Measurements from ENCODE around the gene ATXN1. TPM values are rescaled to one million over a fixed set of nuclear protein-coding genes. Genes with fewer than 3 reads are reported as not detected.
"Not testable (repeated sequence)": the region's sequence is repeated elsewhere in the genome, so short reads cannot be mapped to it uniquely, and the experiment has no call there.

Gene ATXN1
- total RNA-seq, 5 donors from 2014 or later (not counting 1 experiment from before 2014, with no cell fraction given) = 65.1 to 101 (median 77.5) TPM

DNA sequence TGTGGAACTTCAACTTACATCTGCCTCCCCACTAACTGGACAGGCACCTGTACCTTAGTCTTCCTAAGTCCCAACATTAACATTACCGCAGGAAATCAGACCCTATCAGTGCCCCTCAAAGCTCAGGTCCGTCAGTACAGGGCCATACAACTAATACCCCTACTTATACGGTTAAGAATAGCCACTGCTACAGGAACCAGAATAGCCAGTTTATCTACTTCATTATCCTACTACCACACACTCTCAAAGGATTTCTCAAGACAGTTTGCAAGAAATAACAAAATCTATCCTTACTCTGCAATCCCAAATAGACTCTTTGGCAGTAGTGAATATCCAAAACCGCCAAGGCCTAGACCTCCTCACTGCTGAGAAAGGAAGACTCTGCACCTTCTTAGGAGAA is 298.0 kb downstream of the ATXN1 start:
- H3K4me3 ChIP-seq (ENCODE audit: control insufficient read depth in 1 of 2, extremely low read depth in 1 of 2, low read length in 1 of 2); POLR2A ChIA-PET; H3K4me1 ChIP-seq (ENCODE audit: control insufficient read depth in 1 of 2, extremely low read depth in 1 of 2, insufficient read depth in 2 of 2, low read length in 2 of 2); H3K27ac ChIP-seq (ENCODE audit: low read length); H3K9me3 Mint-ChIP-seq; H3K4me3 Mint-ChIP-seq; ATAC-seq (replicated peaks in 1 of 4); DNase-seq; H3K27me3 Mint-ChIP-seq; H3K27ac Mint-ChIP-seq; H3K9me3 ChIP-seq; H3K36me3 ChIP-seq (ENCODE audit: control insufficient read depth in 2 of 2, extremely low read depth in 1 of 2, insufficient read depth in 1 of 2, low read length in 1 of 2); CTCF ChIA-PET; H3K27me3 ChIP-seq (replicated peaks in 1 of 2; ENCODE audit: control insufficient read depth in 2 of 2, extremely low read depth in 1 of 2, insufficient read depth in 2 of 2, low read length in 1 of 2): not testable (repeated sequence)
- Mint-ChIP-seq H3K36me3 (peaks cover 38% of the 10 kb centered on the region), H3K4me1 (peaks cover 0 to 35% (median 14%) of the 10 kb centered on the region in 3 donors)
- WGBS (ENCODE audit: insufficient coverage) = 93% methylated on average over 4 of the region's 4 CpGs

DNA sequence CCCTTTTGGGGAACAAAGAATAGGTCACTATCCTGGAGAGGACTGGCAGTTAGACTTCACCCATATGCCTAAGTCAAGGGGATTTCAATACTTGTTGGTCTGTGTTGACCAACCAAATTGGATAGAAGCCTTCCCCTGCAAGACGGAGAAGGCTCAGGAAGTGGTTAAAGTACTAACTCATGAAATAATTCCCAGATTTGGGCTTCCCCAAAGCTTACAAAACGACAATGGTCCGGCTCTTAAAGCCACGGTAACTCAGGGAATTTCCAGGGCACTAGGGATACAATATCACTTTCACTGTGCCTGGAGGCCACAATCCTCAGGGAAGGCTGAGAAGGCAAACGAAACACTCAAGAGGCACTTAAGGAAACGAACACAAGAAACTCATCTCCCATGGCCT is 299.8 kb downstream of the ATXN1 start:
- POLR2A ChIA-PET = no interaction called here
- H3K4me1 Mint-ChIP-seq = peaks cover 0 to 23% (median 3%) of the 10 kb centered on the region in 3 donors
- H3K27ac Mint-ChIP-seq = no peak overlapping the region
- peaks cover 0 to 3% (median 2%) of the 10 kb centered on the region in 3 donors for H3K9me3 Mint-ChIP-seq
- Histone ChIP-seq H3K9me3 (no peaks in the 10 kb centered on the region), H3K36me3 (ENCODE audit: control insufficient read depth in 2 of 2, extremely low read depth in 1 of 2, insufficient read depth in 1 of 2, low read length in 1 of 2) (no peaks in the 10 kb centered on the region), H3K27ac (ENCODE audit: low read length) (no peak overlapping the region), H3K27me3 (replicated peaks in 1 of 2; ENCODE audit: control insufficient read depth in 2 of 2, extremely low read depth in 1 of 2, insufficient read depth in 2 of 2, low read length in 1 of 2) (no peaks in the 10 kb centered on the region), H3K4me3 (ENCODE audit: control insufficient read depth in 1 of 2, extremely low read depth in 1 of 2, low read length in 1 of 2) (no peak overlapping the region), H3K4me1 (ENCODE audit: control insufficient read depth in 1 of 2, extremely low read depth in 1 of 2, insufficient read depth in 2 of 2, low read length in 2 of 2) (no peaks in the 10 kb centered on the region)
- DNase-seq (no peak), ATAC-seq (replicated peaks in 1 of 4) (no peak)
- peaks cover 50% of the 10 kb centered on the region for H3K36me3 Mint-ChIP-seq
- CTCF ChIA-PET = no interaction called here
- H3K4me3 Mint-ChIP-seq = no peak overlapping the region
- no peaks in the 10 kb centered on the region for H3K27me3 Mint-ChIP-seq
- WGBS (ENCODE audit: insufficient coverage) = 91% methylated on average over 4 of the region's 6 CpGs

DNA sequence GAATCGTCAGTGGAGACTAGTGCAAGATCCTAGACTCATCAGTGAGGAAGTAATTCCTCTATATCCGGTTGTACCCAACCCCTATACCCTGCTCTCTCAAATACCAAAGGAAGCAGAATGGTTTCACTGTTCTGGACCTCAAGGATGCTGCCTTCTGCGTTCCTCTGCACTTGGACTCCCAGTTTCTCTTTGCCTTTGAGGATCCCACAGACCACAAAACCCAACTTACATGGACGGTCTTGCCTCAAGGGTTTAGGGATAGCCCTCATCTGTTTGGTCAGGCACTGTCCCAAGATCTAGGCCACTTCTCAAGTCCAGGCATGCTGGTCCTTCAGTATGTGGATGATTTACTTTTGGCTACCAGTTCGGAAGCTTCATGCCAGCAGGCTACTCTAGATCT is 301.8 kb downstream of the ATXN1 start:
- H3K9me3 Mint-ChIP-seq; H3K4me1 ChIP-seq (ENCODE audit: control insufficient read depth in 1 of 2, extremely low read depth in 1 of 2, insufficient read depth in 2 of 2, low read length in 2 of 2); CTCF ChIA-PET; H3K36me3 ChIP-seq (ENCODE audit: control insufficient read depth in 2 of 2, extremely low read depth in 1 of 2, insufficient read depth in 1 of 2, low read length in 1 of 2); H3K4me3 ChIP-seq (ENCODE audit: control insufficient read depth in 1 of 2, extremely low read depth in 1 of 2, low read length in 1 of 2); H3K27ac ChIP-seq (ENCODE audit: low read length); ATAC-seq (replicated peaks in 1 of 4); DNase-seq; H3K27me3 Mint-ChIP-seq; H3K9me3 ChIP-seq; POLR2A ChIA-PET; H3K4me3 Mint-ChIP-seq; H3K27ac Mint-ChIP-seq; H3K27me3 ChIP-seq (replicated peaks in 1 of 2; ENCODE audit: control insufficient read depth in 2 of 2, extremely low read depth in 1 of 2, insufficient read depth in 2 of 2, low read length in 1 of 2): not testable (repeated sequence)
- WGBS (ENCODE audit: insufficient coverage) = 78% methylated on average over 1 of the region's 5 CpGs
- Mint-ChIP-seq H3K36me3 (peaks cover 54% of the 10 kb centered on the region), H3K4me1 (peaks cover 0 to 21% (median 7%) of the 10 kb centered on the region in 3 donors)

DNA sequence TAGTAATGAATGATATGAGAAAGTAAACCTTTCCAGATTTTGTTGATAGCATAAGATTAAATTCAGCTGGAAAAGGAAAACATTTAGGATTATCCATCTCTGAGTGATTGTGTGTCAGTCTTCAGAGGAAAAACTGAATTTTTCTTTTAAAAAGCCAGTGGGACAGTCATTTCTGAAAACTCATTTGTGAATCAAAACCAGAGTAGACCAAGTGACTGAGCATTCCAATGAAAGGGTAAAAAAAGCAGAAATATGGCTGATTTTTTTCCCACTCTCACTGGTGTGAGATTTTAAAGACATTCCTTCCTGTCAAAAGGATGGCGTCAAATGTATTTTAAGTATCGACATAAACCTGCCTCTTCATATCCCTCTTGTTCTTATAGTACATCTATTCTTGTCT is 308.9 kb downstream of the ATXN1 start:
- H3K27me3 ChIP-seq (replicated peaks in 1 of 2; ENCODE audit: control insufficient read depth in 2 of 2, extremely low read depth in 1 of 2, insufficient read depth in 2 of 2, low read length in 1 of 2) = no peaks in the 10 kb centered on the region
- ChIA-PET CTCF (no interaction called here), POLR2A (no interaction called here)
- no peak overlapping the region for H3K4me3 ChIP-seq (ENCODE audit: control insufficient read depth in 1 of 2, extremely low read depth in 1 of 2, low read length in 1 of 2)
- H3K36me3 ChIP-seq (ENCODE audit: control insufficient read depth in 2 of 2, extremely low read depth in 1 of 2, insufficient read depth in 1 of 2, low read length in 1 of 2) = no peaks in the 10 kb centered on the region
- H3K27ac Mint-ChIP-seq = no peak overlapping the region
- DNase-seq (no peak), ATAC-seq (replicated peaks in 1 of 4) (no peak)
- no peak overlapping the region for H3K27ac ChIP-seq (ENCODE audit: low read length)
- H3K4me1 ChIP-seq (ENCODE audit: control insufficient read depth in 1 of 2, extremely low read depth in 1 of 2, insufficient read depth in 2 of 2, low read length in 2 of 2) = no peaks in the 10 kb centered on the region
- peaks cover 0 to 4% (median 4%) of the 10 kb centered on the region in 3 donors for H3K9me3 Mint-ChIP-seq
- no CpG with 5 or more reads among the region's 2 CpGs for WGBS (ENCODE audit: insufficient coverage)
- H3K4me3 Mint-ChIP-seq = no peak overlapping the region
- H3K27me3 Mint-ChIP-seq = no peaks in the 10 kb centered on the region
- no peaks in the 10 kb centered on the region for H3K9me3 ChIP-seq
- H3K4me1 Mint-ChIP-seq = peaks cover 0 to 12% (median 10%) of the 10 kb centered on the region in 3 donors
- peaks cover 24% of the 10 kb centered on the region for H3K36me3 Mint-ChIP-seq

GRCh38 chr6:16450821-16451220 is 310.4 kb downstream of the ATXN1 start:
- Mint-ChIP-seq H3K4me3 (no peak overlapping the region), H3K9me3 (peaks cover 0 to 2% (median 0%) of the 10 kb centered on the region in 3 donors), H3K27me3 (no peaks in the 10 kb centered on the region), H3K36me3 (peaks cover 10% of the 10 kb centered on the region), H3K27ac (no peak overlapping the region), H3K4me1 (peaks cover 6 to 22% (median 19%) of the 10 kb centered on the region in 3 donors)
- POLR2A ChIA-PET = no interaction called here
- Histone ChIP-seq H3K36me3 (ENCODE audit: control insufficient read depth in 2 of 2, extremely low read depth in 1 of 2, insufficient read depth in 1 of 2, low read length in 1 of 2) (no peaks in the 10 kb centered on the region), H3K9me3 (no peaks in the 10 kb centered on the region), H3K4me1 (ENCODE audit: control insufficient read depth in 1 of 2, extremely low read depth in 1 of 2, insufficient read depth in 2 of 2, low read length in 2 of 2) (peaks cover 0 to 2% of the 10 kb centered on the region in 2 experiments), H3K4me3 (ENCODE audit: control insufficient read depth in 1 of 2, extremely low read depth in 1 of 2, low read length in 1 of 2) (no peak overlapping the region), H3K27ac (ENCODE audit: low read length) (no peak overlapping the region), H3K27me3 (replicated peaks in 1 of 2; ENCODE audit: control insufficient read depth in 2 of 2, extremely low read depth in 1 of 2, insufficient read depth in 2 of 2, low read length in 1 of 2) (no peaks in the 10 kb centered on the region)
- WGBS (ENCODE audit: insufficient coverage) = no CpG with 5 or more reads among the region's 7 CpGs
- CTCF ChIA-PET = no interaction called here
- DNase-seq (no peak), ATAC-seq (replicated peaks in 1 of 4) (no peak)

GRCh38 chr6:16450285-16450684 is 311.0 kb downstream of the ATXN1 start:
- DNase-seq = no peak
- no peak overlapping the region for H3K27ac Mint-ChIP-seq
- no peak overlapping the region for H3K4me3 Mint-ChIP-seq
- Histone ChIP-seq H3K4me1 (ENCODE audit: control insufficient read depth in 1 of 2, extremely low read depth in 1 of 2, insufficient read depth in 2 of 2, low read length in 2 of 2) (peaks cover 0 to 2% of the 10 kb centered on the region in 2 experiments), H3K36me3 (ENCODE audit: control insufficient read depth in 2 of 2, extremely low read depth in 1 of 2, insufficient read depth in 1 of 2, low read length in 1 of 2) (no peaks in the 10 kb centered on the region), H3K27me3 (replicated peaks in 1 of 2; ENCODE audit: control insufficient read depth in 2 of 2, extremely low read depth in 1 of 2, insufficient read depth in 2 of 2, low read length in 1 of 2) (no peaks in the 10 kb centered on the region), H3K4me3 (ENCODE audit: control insufficient read depth in 1 of 2, extremely low read depth in 1 of 2, low read length in 1 of 2) (no peak overlapping the region), H3K27ac (ENCODE audit: low read length) (no peak overlapping the region), H3K9me3 (no peaks in the 10 kb centered on the region)
- WGBS (ENCODE audit: insufficient coverage) = no CpG with 5 or more reads among the region's 3 CpGs
- POLR2A ChIA-PET = no interaction called here
- ATAC-seq (replicated peaks in 1 of 4) = no peak
- no peaks in the 10 kb centered on the region for H3K27me3 Mint-ChIP-seq
- H3K4me1 Mint-ChIP-seq = peaks cover 6 to 20% (median 19%) of the 10 kb centered on the region in 3 donors
- peaks cover 7% of the 10 kb centered on the region for H3K36me3 Mint-ChIP-seq
- no peaks in the 10 kb centered on the region for H3K9me3 Mint-ChIP-seq
- CTCF ChIA-PET = no interaction called here

DNA sequence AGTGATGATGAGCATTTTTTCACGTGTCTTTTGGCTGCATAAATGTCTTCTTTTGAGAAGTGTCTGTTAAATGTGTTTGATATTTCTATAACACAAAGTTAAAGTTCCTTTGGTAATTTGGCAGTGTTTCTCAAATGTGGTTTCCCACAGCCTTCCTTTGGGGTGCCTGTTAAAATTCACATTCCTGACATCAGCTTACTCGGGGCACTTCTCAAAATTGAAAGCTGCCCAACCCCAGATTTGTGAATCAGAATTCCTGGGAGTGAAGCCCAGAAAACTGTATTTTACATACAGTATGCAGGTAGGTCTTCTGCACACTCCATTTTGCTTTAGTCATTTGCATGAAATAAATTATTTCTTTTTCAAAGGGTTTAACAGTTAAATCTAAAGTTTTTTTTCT is 315.0 kb downstream of the ATXN1 start:
- Histone ChIP-seq H3K4me3 (ENCODE audit: control insufficient read depth in 1 of 2, extremely low read depth in 1 of 2, low read length in 1 of 2) (no peak overlapping the region), H3K9me3 (no peaks in the 10 kb centered on the region), H3K4me1 (ENCODE audit: control insufficient read depth in 1 of 2, extremely low read depth in 1 of 2, insufficient read depth in 2 of 2, low read length in 2 of 2) (peaks cover 0 to 2% of the 10 kb centered on the region in 2 experiments), H3K36me3 (ENCODE audit: control insufficient read depth in 2 of 2, extremely low read depth in 1 of 2, insufficient read depth in 1 of 2, low read length in 1 of 2) (no peaks in the 10 kb centered on the region), H3K27me3 (replicated peaks in 1 of 2; ENCODE audit: control insufficient read depth in 2 of 2, extremely low read depth in 1 of 2, insufficient read depth in 2 of 2, low read length in 1 of 2) (no peaks in the 10 kb centered on the region), H3K27ac (ENCODE audit: low read length) (no peak overlapping the region)
- ChIA-PET POLR2A (no interaction called here), CTCF (no interaction called here)
- Mint-ChIP-seq H3K27ac (peak overlapping the region in 1 of 2 donors; percentile 16), H3K36me3 (peaks cover 16% of the 10 kb centered on the region), H3K4me1 (peaks cover 6 to 34% (median 19%) of the 10 kb centered on the region in 3 donors), H3K27me3 (no peaks in the 10 kb centered on the region), H3K4me3 (no peak overlapping the region), H3K9me3 (no peaks in the 10 kb centered on the region)
- peak in 1 of 4 experiments; percentile 49 for ATAC-seq (replicated peaks in 1 of 4)
- no CpG with 5 or more reads among the region's 2 CpGs for WGBS (ENCODE audit: insufficient coverage)
- no peak for DNase-seq
